HepG2 (cell line): ENCODE results near the gene RAE1. TPM values are rescaled to one million over a fixed set of nuclear protein-coding genes. Genes with fewer than 3 reads are reported as not detected.

Experiments used
- FOSL1 ChIP-seq: sonication (generic); formaldehyde crosslinking; IDR thresholded peaks from 2 replicates; pipeline ENCODE4 v1.9.0; 2021; ENCODE audit warnings: missing genetic modification reagents, borderline replicate concordance
- JUN ChIP-seq: sonication (generic); formaldehyde crosslinking; IDR thresholded peaks from 2 replicates; pipeline ENCODE4 v1.4.0; 2020; ENCODE audit warnings: mild to moderate bottlenecking, missing genetic modification reagents
- KAT7 ChIP-seq: IDR thresholded peaks from 2 replicates; pipeline ENCODE4 v1.6.1; 2018; ENCODE audit warnings: borderline replicate concordance, missing compliant biosample characterization
- KDM5B ChIP-seq: sonication (generic); formaldehyde crosslinking; IDR thresholded peaks from 2 replicates; pipeline ENCODE4 v1.4.0; 2020; ENCODE audit warnings: missing genetic modification reagents, mild to moderate bottlenecking, borderline replicate concordance
- MIXL1 ChIP-seq: IDR thresholded peaks from 2 replicates; pipeline ENCODE4 v1.6.1; 2016
- RXRA ChIP-seq: sonication (generic); formaldehyde crosslinking; IDR thresholded peaks from 2 replicates; pipeline ENCODE4 v1.5.1; 2020; ENCODE audit warnings: missing genetic modification reagents
- RXRB ChIP-seq: IDR thresholded peaks from 2 replicates; pipeline ENCODE4 v1.6.1; 2016; ENCODE audit warnings: borderline replicate concordance, missing genetic modification reagents, missing compliant biosample characterization
- STAT5B ChIP-seq: sonication (generic); formaldehyde crosslinking; IDR thresholded peaks from 2 replicates; pipeline ENCODE4 v1.4.0; 2020; ENCODE audit warnings: missing genetic modification reagents
- ZNF225 ChIP-seq: sonication (generic); formaldehyde crosslinking; IDR thresholded peaks from 2 replicates; pipeline ENCODE4 v1.4.0; 2020; ENCODE audit warnings: mild to moderate bottlenecking, missing genetic modification reagents
- ZNF598 ChIP-seq: sonication (generic); formaldehyde crosslinking; IDR thresholded peaks from 2 replicates; pipeline ENCODE4 v1.5.1; 2020; ENCODE audit warnings: mild to moderate bottlenecking, missing genetic modification reagents, borderline replicate concordance
- ZNF652 ChIP-seq: IDR thresholded peaks from 2 replicates; pipeline ENCODE4 v1.6.1; 2016; ENCODE audit warnings: low read depth, borderline replicate concordance
- polyA plus RNA-seq, 8 experiments: library from polyadenylated mRNA; depleted of rRNA in 3 of 8; stranded (reverse) in 7 of 8; unstranded in 1 of 8; fragments of >200 nt; fragmentation: Illumina TruSeq in 4 of 8; extraction: Trizol in 4 of 8; gene quantifications; 2 replicates each; pipeline versions ENCODE4 v1.2.1 to v1.2.3, GENCODE V29; 2011 to 2016; ENCODE audit warnings: low read depth in 4 of 8, missing spikeins in 1 of 8, mixed read lengths in 1 of 8; ENCODE audit not compliant: insufficient read depth in 1 of 8
- total RNA-seq, 5 experiments: library from RNA; depleted of rRNA; stranded (reverse); fragments of >200 nt; fragmentation: Illumina TruSeq; extraction: Trizol; gene quantifications; 2 replicates each; pipeline ENCODE4 v1.2.3, GENCODE V29; 2016; ENCODE audit warnings: low read depth in 1 of 5
- TF ChIP-seq, protein P1 (sequence below): sonication (generic); formaldehyde crosslinking; IDR thresholded peaks from 2 replicates; pipeline ENCODE4 v1.4.0; 2020; ENCODE audit warnings: missing genetic modification reagents, borderline replicate concordance
- TF ChIP-seq, protein P2 (sequence below): sonication (generic); formaldehyde crosslinking; IDR thresholded peaks from 2 replicates; pipeline ENCODE4 v1.5.0; 2020; ENCODE audit warnings: missing genetic modification reagents
- TF ChIP-seq, protein P3 (sequence below): sonication (generic); formaldehyde crosslinking; IDR thresholded peaks from 2 replicates; pipeline ENCODE4 v1.4.0; 2020; ENCODE audit warnings: missing genetic modification reagents
- TF ChIP-seq, protein P4 (sequence below): sonication (generic); formaldehyde crosslinking; IDR thresholded peaks from one replicate; pipeline ENCODE4 v1.5.1; 2020; ENCODE audit warnings: mild to moderate bottlenecking, missing genetic modification reagents; ENCODE audit errors: not compliant biosample characterization
- TF ChIP-seq, protein P5 (sequence below): sonication (generic); formaldehyde crosslinking; IDR thresholded peaks from 2 replicates; pipeline ENCODE4 v1.8.1; 2023; ENCODE audit warnings: mild to moderate bottlenecking, moderate library complexity, missing genetic modification reagents

RAE1 gene
- total and polyA plus RNA-seq, 2 of the 13 experiments (the other 11 are each of a cell fraction or from before 2014, with no cell fraction given) = 36.1 to 72.9 TPM

DNA sequence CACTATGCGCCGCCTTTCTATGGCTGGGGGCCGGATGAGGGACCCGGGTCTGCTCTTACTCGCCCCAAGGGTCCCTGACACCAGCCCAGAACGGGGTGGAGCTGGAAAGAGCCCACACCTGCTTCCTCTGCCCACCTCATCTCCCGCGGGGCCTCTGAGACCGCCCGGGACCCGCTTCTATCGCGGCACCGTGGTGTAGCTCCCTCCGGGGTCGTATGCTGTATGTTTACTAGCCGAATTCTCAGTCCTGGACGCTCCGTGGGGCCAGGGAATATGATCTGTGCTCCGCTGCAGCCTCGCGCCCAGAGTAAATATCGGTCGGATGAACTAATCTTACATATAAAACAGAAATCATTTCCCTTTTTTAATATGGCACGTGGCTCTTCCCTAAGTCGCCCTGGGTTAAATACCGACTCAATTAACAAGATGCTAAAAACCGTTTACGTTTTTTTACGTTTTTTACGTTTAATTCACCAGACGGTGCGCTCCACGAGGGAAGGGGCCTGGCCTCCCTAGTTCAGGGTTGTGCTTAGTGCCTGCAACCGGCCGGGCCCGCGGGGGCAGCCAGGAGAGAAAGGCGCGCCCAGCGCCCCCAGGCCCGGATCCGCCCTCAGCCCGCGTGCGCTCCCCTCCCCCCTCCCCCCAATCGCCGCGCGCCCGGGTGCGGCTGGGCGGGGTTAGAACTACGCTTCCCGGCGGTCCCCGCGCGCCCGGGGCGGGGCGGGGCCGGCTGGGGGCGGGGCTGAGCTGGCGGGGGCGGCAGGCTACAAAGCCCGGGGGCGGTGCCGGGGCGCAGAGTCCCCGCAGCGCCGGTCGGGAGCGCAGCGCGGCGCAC, 39.8 kb downstream of the RAE1 start, which contains the start of gene RBM38 (continued):
- no peak for TF ChIP-seq ZNF225 (CRISPR knock-in tag)
- peak; percentile 18; the same call in 1 of the 2 replicates for TF ChIP-seq KDM5B
- TF ChIP-seq KAT7 (CRISPR knock-in tag) = no peak
- TF ChIP-seq ZNF598 (CRISPR knock-in tag) = no peak
- TF ChIP-seq RXRA (CRISPR knock-in tag) = no peak
- TF ChIP-seq, protein P1, sequence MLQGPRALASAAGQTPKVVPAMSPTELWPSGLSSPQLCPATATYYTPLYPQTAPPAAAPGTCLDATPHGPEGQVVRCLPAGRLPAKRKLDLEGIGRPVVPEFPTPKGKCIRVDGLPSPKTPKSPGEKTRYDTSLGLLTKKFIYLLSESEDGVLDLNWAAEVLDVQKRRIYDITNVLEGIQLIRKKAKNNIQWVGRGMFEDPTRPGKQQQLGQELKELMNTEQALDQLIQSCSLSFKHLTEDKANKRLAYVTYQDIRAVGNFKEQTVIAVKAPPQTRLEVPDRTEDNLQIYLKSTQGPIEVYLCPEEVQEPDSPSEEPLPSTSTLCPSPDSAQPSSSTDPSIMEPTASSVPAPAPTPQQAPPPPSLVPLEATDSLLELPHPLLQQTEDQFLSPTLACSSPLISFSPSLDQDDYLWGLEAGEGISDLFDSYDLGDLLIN = no peak
- TF ChIP-seq ZNF652 (CRISPR knock-in tag) = no peak
- no peak for TF ChIP-seq JUN (CRISPR knock-in tag)
- TF ChIP-seq, protein P2, sequence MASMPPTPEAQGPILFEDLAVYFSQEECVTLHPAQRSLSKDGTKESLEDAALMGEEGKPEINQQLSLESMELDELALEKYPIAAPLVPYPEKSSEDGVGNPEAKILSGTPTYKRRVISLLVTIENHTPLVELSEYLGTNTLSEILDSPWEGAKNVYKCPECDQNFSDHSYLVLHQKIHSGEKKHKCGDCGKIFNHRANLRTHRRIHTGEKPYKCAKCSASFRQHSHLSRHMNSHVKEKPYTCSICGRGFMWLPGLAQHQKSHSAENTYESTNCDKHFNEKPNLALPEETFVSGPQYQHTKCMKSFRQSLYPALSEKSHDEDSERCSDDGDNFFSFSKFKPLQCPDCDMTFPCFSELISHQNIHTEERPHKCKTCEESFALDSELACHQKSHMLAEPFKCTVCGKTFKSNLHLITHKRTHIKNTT (CRISPR knock-in tag) = no peak
- TF ChIP-seq STAT5B (CRISPR knock-in tag) = no peak
- TF ChIP-seq, protein P3, sequence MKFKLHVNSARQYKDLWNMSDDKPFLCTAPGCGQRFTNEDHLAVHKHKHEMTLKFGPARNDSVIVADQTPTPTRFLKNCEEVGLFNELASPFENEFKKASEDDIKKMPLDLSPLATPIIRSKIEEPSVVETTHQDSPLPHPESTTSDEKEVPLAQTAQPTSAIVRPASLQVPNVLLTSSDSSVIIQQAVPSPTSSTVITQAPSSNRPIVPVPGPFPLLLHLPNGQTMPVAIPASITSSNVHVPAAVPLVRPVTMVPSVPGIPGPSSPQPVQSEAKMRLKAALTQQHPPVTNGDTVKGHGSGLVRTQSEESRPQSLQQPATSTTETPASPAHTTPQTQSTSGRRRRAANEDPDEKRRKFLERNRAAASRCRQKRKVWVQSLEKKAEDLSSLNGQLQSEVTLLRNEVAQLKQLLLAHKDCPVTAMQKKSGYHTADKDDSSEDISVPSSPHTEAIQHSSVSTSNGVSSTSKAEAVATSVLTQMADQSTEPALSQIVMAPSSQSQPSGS = no peak
- TF ChIP-seq RXRB (CRISPR knock-in tag) = no peak
- no peak for TF ChIP-seq FOSL1 (CRISPR knock-in tag)
- TF ChIP-seq, protein P4, sequence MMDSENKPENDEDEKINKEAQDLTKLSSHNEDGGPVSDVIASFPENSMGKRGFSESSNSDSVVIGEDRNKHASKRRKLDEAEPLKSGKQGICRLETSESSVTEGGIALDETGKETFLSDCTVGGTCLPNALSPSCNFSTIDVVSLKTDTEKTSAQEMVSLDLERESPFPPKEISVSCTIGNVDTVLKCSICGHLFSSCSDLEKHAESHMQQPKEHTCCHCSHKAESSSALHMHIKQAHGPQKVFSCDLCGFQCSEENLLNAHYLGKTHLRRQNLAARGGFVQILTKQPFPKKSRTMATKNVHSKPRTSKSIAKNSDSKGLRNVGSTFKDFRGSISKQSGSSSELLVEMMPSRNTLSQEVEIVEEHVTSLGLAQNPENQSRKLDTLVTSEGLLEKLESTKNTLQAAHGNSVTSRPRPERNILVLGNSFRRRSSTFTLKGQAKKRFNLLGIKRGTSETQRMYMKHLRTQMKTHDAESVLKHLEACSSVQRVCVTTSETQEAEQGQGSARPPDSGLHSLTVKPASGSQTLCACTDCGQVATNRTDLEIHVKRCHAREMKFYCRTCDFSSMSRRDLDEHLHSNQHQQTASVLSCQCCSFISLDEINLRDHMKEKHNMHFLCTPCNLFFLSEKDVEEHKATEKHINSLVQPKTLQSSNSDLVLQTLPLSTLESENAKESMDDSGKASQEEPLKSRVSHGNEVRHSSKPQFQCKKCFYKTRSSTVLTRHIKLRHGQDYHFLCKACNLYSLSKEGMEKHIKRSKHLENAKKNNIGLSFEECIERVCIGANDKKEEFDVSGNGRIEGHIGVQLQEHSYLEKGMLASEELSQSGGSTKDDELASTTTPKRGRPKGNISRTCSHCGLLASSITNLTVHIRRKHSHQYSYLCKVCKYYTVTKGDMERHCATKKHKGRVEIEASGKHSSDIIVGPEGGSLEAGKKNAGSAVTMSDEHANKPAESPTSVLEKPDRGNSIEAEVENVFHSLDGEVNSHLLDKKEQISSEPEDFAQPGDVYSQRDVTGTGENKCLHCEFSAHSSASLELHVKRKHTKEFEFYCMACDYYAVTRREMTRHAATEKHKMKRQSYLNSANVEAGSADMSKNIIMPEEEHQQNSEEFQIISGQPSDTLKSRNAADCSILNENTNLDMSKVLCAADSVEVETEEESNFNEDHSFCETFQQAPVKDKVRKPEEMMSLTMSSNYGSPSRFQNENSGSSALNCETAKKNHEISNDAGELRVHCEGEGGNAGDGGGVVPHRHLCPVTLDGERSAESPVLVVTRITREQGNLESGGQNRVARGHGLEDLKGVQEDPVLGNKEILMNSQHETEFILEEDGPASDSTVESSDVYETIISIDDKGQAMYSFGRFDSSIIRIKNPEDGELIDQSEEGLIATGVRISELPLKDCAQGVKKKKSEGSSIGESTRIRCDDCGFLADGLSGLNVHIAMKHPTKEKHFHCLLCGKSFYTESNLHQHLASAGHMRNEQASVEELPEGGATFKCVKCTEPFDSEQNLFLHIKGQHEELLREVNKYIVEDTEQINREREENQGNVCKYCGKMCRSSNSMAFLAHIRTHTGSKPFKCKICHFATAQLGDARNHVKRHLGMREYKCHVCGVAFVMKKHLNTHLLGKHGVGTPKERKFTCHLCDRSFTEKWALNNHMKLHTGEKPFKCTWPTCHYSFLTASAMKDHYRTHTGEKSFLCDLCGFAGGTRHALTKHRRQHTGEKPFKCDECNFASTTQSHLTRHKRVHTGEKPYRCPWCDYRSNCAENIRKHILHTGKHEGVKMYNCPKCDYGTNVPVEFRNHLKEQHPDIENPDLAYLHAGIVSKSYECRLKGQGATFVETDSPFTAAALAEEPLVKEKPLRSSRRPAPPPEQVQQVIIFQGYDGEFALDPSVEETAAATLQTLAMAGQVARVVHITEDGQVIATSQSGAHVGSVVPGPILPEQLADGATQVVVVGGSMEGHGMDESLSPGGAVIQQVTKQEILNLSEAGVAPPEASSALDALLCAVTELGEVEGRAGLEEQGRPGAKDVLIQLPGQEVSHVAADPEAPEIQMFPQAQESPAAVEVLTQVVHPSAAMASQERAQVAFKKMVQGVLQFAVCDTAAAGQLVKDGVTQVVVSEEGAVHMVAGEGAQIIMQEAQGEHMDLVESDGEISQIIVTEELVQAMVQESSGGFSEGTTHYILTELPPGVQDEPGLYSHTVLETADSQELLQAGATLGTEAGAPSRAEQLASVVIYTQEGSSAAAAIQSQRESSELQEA (CRISPR knock-in tag) = no peak
- TF ChIP-seq, protein P5, sequence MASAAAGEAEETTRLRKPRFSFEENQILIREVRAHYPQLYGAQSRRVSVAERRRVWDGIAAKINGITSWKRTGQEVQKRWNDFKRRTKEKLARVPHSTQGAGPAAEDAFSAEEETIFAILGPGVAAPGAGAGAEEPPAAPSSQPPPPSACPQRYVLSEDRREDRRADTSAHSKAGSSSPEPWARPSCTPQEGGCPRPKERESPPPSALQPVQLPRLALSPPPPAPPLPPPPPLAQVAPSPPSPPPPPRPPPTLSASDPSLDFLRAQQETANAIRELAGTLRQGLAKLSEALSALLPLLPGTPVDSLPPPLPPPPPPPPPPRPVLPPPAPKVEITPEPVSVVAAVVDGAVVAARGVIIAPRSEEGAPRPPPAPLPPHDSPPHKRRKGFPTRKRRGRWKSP (CRISPR knock-in tag) = no peak
- TF ChIP-seq MIXL1 (CRISPR knock-in tag) = no peak
